PC-3 (cell line): ENCODE results near the gene RCOR1.

Source experiments
- CTCF ChIP-seq: fragments of 300-600 bp; sonication (generic); conservative IDR thresholded peaks from 2 replicates; pipeline ENCODE4 v1.5.1; 2017; ENCODE audit warnings: antibody characterized with exemption, low read depth, mild to moderate bottlenecking, low read length
- EZH2 ChIP-seq: fragments of 300-600 bp; sonication (generic); IDR thresholded peaks from one replicate; pipeline ENCODE4 v1.6.1; 2017; ENCODE audit warnings: antibody characterized with exemption, mild to moderate bottlenecking, low read length; ENCODE audit not compliant: unreplicated experiment

- TF ChIP-seq CTCF (no peak; the same call in 1 of the 2 replicates), EZH2 (no peak)
Measured at GRCh38 chr14:102593061-102593824, 794 bp downstream of the RCOR1 start.
